GM12878 (cell line): Measurements from ENCODE around the gene MROH8. TPM values are rescaled to one million over a fixed set of nuclear protein-coding genes. Genes with fewer than 3 reads are reported as not detected.

Source experiments
- ATAC-seq: fragments of 200-7000 bp; cut with Tn5 transposase; 3 replicates; pipeline ENCODE4 v1.9.1; 2020; ENCODE audit warnings: mild to moderate bottlenecking, moderate library complexity
- BruUV-seq: library from RNA; stranded (reverse); fragments of 400-500 nt; replicated peaks from 2 replicates; lab custom pipeline; 2021; lab: Mats Ljungman, UMichigan
- CTCF ChIA-PET: fragments of 300-600 bp; sonication (Branson Sonifier 250); formaldehyde crosslinking; extraction: SDS; loops from one replicate; lab custom pipeline; 2021; ENCODE audit warnings: inconsistent platforms; lab: Yijun Ruan, JAX
- POLR2A ChIA-PET: fragments of 350-600 bp; formaldehyde crosslinking; extraction: SDS; loops from one replicate; lab custom pipeline; 2021; ENCODE audit warnings: inconsistent platforms; lab: Charles Lee
- RAD21 ChIA-PET: fragments of 300-600 bp; sonication (Branson Sonifier 250); formaldehyde crosslinking; loops from one replicate; lab custom pipeline; 2023; ENCODE audit warnings: antibody characterized with exemption; ENCODE audit not compliant: unreplicated experiment; lab: Charles Lee
- SMC1A ChIA-PET: fragments of 300-600 bp; sonication (Branson Sonifier 250); formaldehyde crosslinking; loops from one replicate; lab custom pipeline; 2023; ENCODE audit not compliant: unreplicated experiment, uncharacterized antibody; lab: Charles Lee
- DNase-seq: peaks from one replicate; pipeline ENCODE4 v3.0.0-alpha.2; 2011; ENCODE audit warnings: low read depth, low spot score
- FAIRE-seq: peaks from 3 replicates; lab custom pipeline; 2011; peaks lifted over from hg19 to GRCh38; lab: Jason Lieb, UNC
- H2AFZ ChIP-seq: 2 replicates; pipeline ENCODE4 v1.6.0; 2011; ENCODE audit warnings: low read depth, low read length, control low read depth; ENCODE audit not compliant: control insufficient read depth
- H3K27ac ChIP-seq: 2 replicates; pipeline ENCODE4 v1.5.1; 2011; ENCODE audit warnings: control low read depth; ENCODE audit not compliant: control insufficient read depth, insufficient read depth
- H3K27me3 ChIP-seq, 2 experiments: replicated peaks in 1 of 2; 2 replicates each; pipeline versions ENCODE4 v1.6.0 to v1.6.1; 2011; ENCODE audit warnings: low read length in 1 of 2; ENCODE audit not compliant: control insufficient read depth in 2 of 2, insufficient read depth in 2 of 2
- H3K36me3 ChIP-seq, 2 experiments: 2 replicates each; pipeline ENCODE4 v1.5.1; 2011; ENCODE audit warnings: low read length in 1 of 2; ENCODE audit not compliant: control insufficient read depth in 2 of 2, insufficient read depth in 2 of 2
- H3K4me1 ChIP-seq: 2 replicates; pipeline ENCODE4 v1.6.1; 2011; ENCODE audit warnings: mild to moderate bottlenecking, low read length, moderate library complexity, mixed read lengths; ENCODE audit not compliant: control insufficient read depth, insufficient read depth
- H3K4me2 ChIP-seq: 2 replicates; pipeline ENCODE4 v1.6.0; 2011; ENCODE audit warnings: control low read depth; ENCODE audit not compliant: control insufficient read depth, insufficient read depth
- H3K4me3 ChIP-seq: fragments of 200-600 bp; sonication (generic); 2 replicates; pipeline ENCODE4 v1.5.1; 2016
- H3K79me2 ChIP-seq: 2 replicates; pipeline ENCODE4 v1.6.0; 2011; ENCODE audit warnings: low read length; ENCODE audit not compliant: control insufficient read depth, insufficient read depth
- H3K9ac ChIP-seq: 2 replicates; pipeline ENCODE4 v1.8.0; 2011; ENCODE audit warnings: low read length, control low read depth, mixed read lengths; ENCODE audit not compliant: control insufficient read depth, insufficient read depth
- H3K9me3 ChIP-seq: replicated peaks from 3 replicates; pipeline ENCODE4 v1.5.1; 2011; ENCODE audit warnings: mild to moderate bottlenecking, low read length; ENCODE audit not compliant: control insufficient read depth, insufficient read depth
- H4K20me1 ChIP-seq: 2 replicates; pipeline ENCODE4 v1.6.0; 2011; ENCODE audit not compliant: control insufficient read depth, insufficient read depth
- BCL11A ChIP-seq: IDR thresholded peaks from 2 replicates; pipeline ENCODE4 v1.6.1; 2011; ENCODE audit warnings: low read depth, low read length
- IRF4 ChIP-seq: IDR thresholded peaks from 2 replicates; pipeline ENCODE4 v1.6.1; 2011; ENCODE audit warnings: low read depth, low read length
- MTA3 ChIP-seq: IDR thresholded peaks from 2 replicates; pipeline ENCODE4 v1.6.1; 2012; ENCODE audit warnings: low read length, inconsistent platforms, borderline replicate concordance
- NFIC ChIP-seq: IDR thresholded peaks from 2 replicates; pipeline ENCODE4 v1.6.1; 2012; ENCODE audit warnings: low read depth, mild to moderate bottlenecking, inconsistent platforms, low read length, moderate library complexity
- POLR2AphosphoS2 ChIP-seq: IDR thresholded peaks from 2 replicates; pipeline ENCODE4 v1.6.1; 2011; ENCODE audit warnings: low read depth, mild to moderate bottlenecking, low read length, improper control_type of control experiment, moderate library complexity
- RAD51 ChIP-seq: fragments of 450-650 bp; IDR thresholded peaks from 2 replicates; pipeline ENCODE4 v1.6.1; 2016; ENCODE audit warnings: moderate library complexity, mild to moderate bottlenecking, inconsistent platforms
- RELA ChIP-seq: fragments of 450-650 bp; IDR thresholded peaks from 2 replicates; pipeline ENCODE4 v1.8.0; 2014; ENCODE audit warnings: borderline replicate concordance; ENCODE audit not compliant: partially characterized antibody
- STAT1 ChIP-seq: fragments of 450-650 bp; conservative IDR thresholded peaks from 2 replicates; pipeline ENCODE4 v1.6.1; 2014; ENCODE audit warnings: antibody characterized with exemption, mild to moderate bottlenecking
- TCF12 ChIP-seq: IDR thresholded peaks from 2 replicates; pipeline ENCODE4 v1.6.1; 2011; ENCODE audit warnings: low read depth, mild to moderate bottlenecking, low read length
- TCF7 ChIP-seq: IDR thresholded peaks from 2 replicates; pipeline ENCODE4 v1.6.1; 2014; ENCODE audit warnings: antibody characterized with exemption, borderline replicate concordance
- ZNF207 ChIP-seq: fragments of 450-650 bp; IDR thresholded peaks from 2 replicates; pipeline ENCODE4 v1.6.1; 2014; ENCODE audit warnings: antibody characterized with exemption, mild to moderate bottlenecking, borderline replicate concordance
- ZNF217 ChIP-seq: fragments of 450-650 bp; IDR thresholded peaks from 2 replicates; pipeline ENCODE4 v1.6.1; 2017; ENCODE audit warnings: antibody characterized with exemption, mild to moderate bottlenecking
- WGBS: methylation state at CpG from one replicate; pipeline ENCODE4 v1.1.6; 2016; ENCODE audit warnings: low lambda C conversion rate; ENCODE audit not compliant: insufficient replicate concordance, insufficient coverage; ENCODE audit errors: missing lambda C conversion rate; 5-methylcytosine and 5-hydroxymethylcytosine counted together
- in situ Hi-C: fragments of 300-500 bp; cut with MboI; formaldehyde crosslinking; loops from 9 replicates; pipeline ENCODE4 v1.14.3; 2018; ENCODE audit warnings: mixed read lengths
- intact Hi-C: fragments of 100-400 bp; cut with micrococcal nuclease; formaldehyde crosslinking; loops from one replicate; pipeline ENCODE4 v1.14.2; 2022; ENCODE audit not compliant: unreplicated experiment
- polyA plus RNA-seq, 11 experiments: library from polyadenylated mRNA; depleted of rRNA in 4 of 11; unstranded in 6 of 11; stranded (reverse) in 5 of 11; fragments of >200 nt; fragmentation: Nextera tagmentation in 4 of 11; fragmentation: Illumina TruSeq in 1 of 11; extraction: Ambion mirVana in 4 of 11; extraction: Trizol in 1 of 11; gene quantifications; 1 replicate in 1 of 11; 2 replicates in 10 of 11; pipeline versions ENCODE4 v1.2.1 to v1.2.3, GENCODE V29; 2011 to 2016; ENCODE audit warnings: inconsistent platforms in 2 of 11, missing spikeins in 2 of 11, low read depth in 1 of 11
- total RNA-seq, 4 experiments: library from RNA; depleted of rRNA in 3 of 4; stranded (reverse); fragments of >200 nt in 3 of 4; fragmentation: Illumina TruSeq in 1 of 4; extraction: Trizol in 1 of 4; gene quantifications; 2 replicates each; pipeline versions ENCODE4 v1.2.1 to v1.2.3, GENCODE V29; 2013 to 2021
- TF ChIP-seq, protein P1 (sequence below): IDR thresholded peaks from 2 replicates; pipeline ENCODE4 v1.6.1; 2011; ENCODE audit warnings: borderline replicate concordance, low read depth, mild to moderate bottlenecking, moderate library complexity, low read length; ENCODE audit not compliant: insufficient read depth, poor library complexity, severe bottlenecking
- TF ChIP-seq, protein P2 (sequence below): IDR thresholded peaks from 2 replicates; pipeline ENCODE4 v1.6.1; 2012; ENCODE audit warnings: low read depth, low read length, improper control_type of control experiment
- TF ChIP-seq, protein P3 (sequence below): IDR thresholded peaks from 2 replicates; pipeline ENCODE4 v1.6.1; 2012; ENCODE audit warnings: mild to moderate bottlenecking, low read depth, low read length

Gene MROH8
- total and polyA plus RNA-seq, 10 of the 15 experiments (the other 5 are each of a cell fraction or from before 2014, with no cell fraction given): 0.16 to 2.8 (median 1.8) TPM

DNA sequence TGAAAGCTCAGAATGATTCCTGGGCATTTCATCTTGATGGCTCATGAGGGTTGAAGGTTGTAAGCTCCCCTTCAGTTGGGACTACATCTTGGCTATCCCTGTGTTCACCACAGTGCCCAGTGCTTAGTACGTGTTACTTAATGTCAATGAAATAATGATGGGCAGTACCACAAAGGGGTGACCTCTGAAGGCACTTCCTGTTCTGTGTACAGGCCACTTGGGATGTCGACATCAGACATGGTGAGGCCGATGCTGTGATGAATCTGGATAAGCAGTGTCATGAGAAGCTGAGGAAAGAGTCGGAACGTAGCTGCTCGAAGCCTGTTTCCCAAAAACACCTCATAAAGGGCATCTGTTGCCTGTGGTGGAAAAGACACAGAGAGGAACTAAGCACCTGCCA lies 55.9 kb downstream of the MROH8 start:
- ChIA-PET CTCF (no interaction called here), RAD21 (no interaction called here)
- Histone ChIP-seq H3K27me3 (no peaks in the 10 kb centered on the region), H3K79me2 (no peaks in the 10 kb centered on the region), H2AFZ (no peak overlapping the region; the same call in 1 of the 2 replicates), H3K4me2 (no peak overlapping the region), H3K4me1 (no peaks in the 10 kb centered on the region), H4K20me1 (no peaks in the 10 kb centered on the region), H3K9me3 (no peaks in the 10 kb centered on the region), H3K36me3 (no peaks in the 10 kb centered on the region), H3K27ac (no peak overlapping the region), H3K4me3 (no peak overlapping the region), H3K9ac (no peak overlapping the region)
- BruUV-seq: no TSS peak
- intact Hi-C loops: no loop called here
- FAIRE-seq: peak; percentile 59
- no peak for ATAC-seq
- no peak for DNase-seq
- no peak for TF ChIP-seq MTA3
- no peak for TF ChIP-seq ZNF207
- no peak for TF ChIP-seq IRF4
- TF ChIP-seq, protein P1, sequence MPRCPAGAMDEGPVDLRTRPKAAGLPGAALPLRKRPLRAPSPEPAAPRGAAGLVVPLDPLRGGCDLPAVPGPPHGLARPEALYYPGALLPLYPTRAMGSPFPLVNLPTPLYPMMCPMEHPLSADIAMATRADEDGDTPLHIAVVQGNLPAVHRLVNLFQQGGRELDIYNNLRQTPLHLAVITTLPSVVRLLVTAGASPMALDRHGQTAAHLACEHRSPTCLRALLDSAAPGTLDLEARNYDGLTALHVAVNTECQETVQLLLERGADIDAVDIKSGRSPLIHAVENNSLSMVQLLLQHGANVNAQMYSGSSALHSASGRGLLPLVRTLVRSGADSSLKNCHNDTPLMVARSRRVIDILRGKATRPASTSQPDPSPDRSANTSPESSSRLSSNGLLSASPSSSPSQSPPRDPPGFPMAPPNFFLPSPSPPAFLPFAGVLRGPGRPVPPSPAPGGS: no peak
- TF ChIP-seq, protein P2, sequence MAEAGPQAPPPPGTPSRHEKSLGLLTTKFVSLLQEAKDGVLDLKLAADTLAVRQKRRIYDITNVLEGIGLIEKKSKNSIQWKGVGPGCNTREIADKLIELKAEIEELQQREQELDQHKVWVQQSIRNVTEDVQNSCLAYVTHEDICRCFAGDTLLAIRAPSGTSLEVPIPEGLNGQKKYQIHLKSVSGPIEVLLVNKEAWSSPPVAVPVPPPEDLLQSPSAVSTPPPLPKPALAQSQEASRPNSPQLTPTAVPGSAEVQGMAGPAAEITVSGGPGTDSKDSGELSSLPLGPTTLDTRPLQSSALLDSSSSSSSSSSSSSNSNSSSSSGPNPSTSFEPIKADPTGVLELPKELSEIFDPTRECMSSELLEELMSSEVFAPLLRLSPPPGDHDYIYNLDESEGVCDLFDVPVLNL: no peak
- TF ChIP-seq, protein P3, sequence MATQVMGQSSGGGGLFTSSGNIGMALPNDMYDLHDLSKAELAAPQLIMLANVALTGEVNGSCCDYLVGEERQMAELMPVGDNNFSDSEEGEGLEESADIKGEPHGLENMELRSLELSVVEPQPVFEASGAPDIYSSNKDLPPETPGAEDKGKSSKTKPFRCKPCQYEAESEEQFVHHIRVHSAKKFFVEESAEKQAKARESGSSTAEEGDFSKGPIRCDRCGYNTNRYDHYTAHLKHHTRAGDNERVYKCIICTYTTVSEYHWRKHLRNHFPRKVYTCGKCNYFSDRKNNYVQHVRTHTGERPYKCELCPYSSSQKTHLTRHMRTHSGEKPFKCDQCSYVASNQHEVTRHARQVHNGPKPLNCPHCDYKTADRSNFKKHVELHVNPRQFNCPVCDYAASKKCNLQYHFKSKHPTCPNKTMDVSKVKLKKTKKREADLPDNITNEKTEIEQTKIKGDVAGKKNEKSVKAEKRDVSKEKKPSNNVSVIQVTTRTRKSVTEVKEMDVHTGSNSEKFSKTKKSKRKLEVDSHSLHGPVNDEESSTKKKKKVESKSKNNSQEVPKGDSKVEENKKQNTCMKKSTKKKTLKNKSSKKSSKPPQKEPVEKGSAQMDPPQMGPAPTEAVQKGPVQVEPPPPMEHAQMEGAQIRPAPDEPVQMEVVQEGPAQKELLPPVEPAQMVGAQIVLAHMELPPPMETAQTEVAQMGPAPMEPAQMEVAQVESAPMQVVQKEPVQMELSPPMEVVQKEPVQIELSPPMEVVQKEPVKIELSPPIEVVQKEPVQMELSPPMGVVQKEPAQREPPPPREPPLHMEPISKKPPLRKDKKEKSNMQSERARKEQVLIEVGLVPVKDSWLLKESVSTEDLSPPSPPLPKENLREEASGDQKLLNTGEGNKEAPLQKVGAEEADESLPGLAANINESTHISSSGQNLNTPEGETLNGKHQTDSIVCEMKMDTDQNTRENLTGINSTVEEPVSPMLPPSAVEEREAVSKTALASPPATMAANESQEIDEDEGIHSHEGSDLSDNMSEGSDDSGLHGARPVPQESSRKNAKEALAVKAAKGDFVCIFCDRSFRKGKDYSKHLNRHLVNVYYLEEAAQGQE: no peak
- no peak for TF ChIP-seq TCF7
- no peak for TF ChIP-seq RAD51
- TF ChIP-seq ZNF217: no peak
- no peak for TF ChIP-seq STAT1
- no peak for TF ChIP-seq TCF12
- no peak for TF ChIP-seq POLR2AphosphoS2
- TF ChIP-seq BCL11A: no peak
- no peak for TF ChIP-seq NFIC
- no peak for TF ChIP-seq RELA
- TF ChIP-seq, all 136 proteins: peak for 0
- ChIA-PET POLR2A (interaction anchor here (0.5 kb wide), 1 partner anchor 38 kb away, joined by 5 read pairs; no protein-coding TSS in a partner anchor), SMC1A (interaction anchor here (0.6 kb wide), 1 partner anchor 16 kb away, joined by 3 read pairs; no protein-coding TSS in a partner anchor)
- whole genome bisulfite sequencing: 88% methylated on average over 6 of the region's 6 CpGs
- in situ Hi-C loops: no loop called here
